Pancreas (tissue), 10 donors: Measurements from ENCODE around the gene KRTAP6-2. TPM values are rescaled to one million over a fixed set of nuclear protein-coding genes. Genes with fewer than 3 reads are reported as not detected.

Experiments
- ATAC-seq, 4 donors: fragments of 200-7000 bp; cut with Tn5 transposase; one replicate each; pipeline versions ENCODE4 v1.8.0 to v1.9.1; 2020; ENCODE audit warnings: mild to moderate bottlenecking in 4 of 4, moderate library complexity in 4 of 4
- DNase-seq, 6 donors: peaks; one replicate each; pipeline ENCODE4 v3.0.0-alpha.2; 2020
- FAIRE-seq: peaks from 2 replicates; lab custom pipeline; 2012; peaks lifted over from hg19 to GRCh38; lab: Jason Lieb, UNC
- H3K27ac ChIP-seq, 4 donors: fragments of 200-600 bp; sonication (generic); 1 replicate in 3 of 4; 2 replicates in 1 of 4; pipeline versions ENCODE4 v1.5.0 to v1.8.0; 2020
- H3K27me3 ChIP-seq, 4 donors: fragments of 200-600 bp; one replicate each; pipeline ENCODE4 v1.8.0; 2021
- H3K36me3 ChIP-seq, 3 donors: fragments of 200-600 bp; sonication (generic) in 1 of 3; one replicate each; pipeline versions ENCODE4 v1.5.0 to v1.8.0; 2020 to 2021
- H3K4me1 ChIP-seq, 3 donors: fragments of 200-600 bp; one replicate each; pipeline ENCODE4 v1.8.0; 2021
- H3K4me3 ChIP-seq, 4 donors: fragments of 200-600 bp; sonication (generic) in 2 of 4; one replicate each; pipeline versions ENCODE4 v1.5.0 to v1.8.0; 2020 to 2021
- H3K9me3 ChIP-seq, 4 donors: fragments of 200-600 bp; one replicate each; pipeline ENCODE4 v1.8.0; 2021
- WGBS, 2 donors: extraction: QIAGEN DNeasy Blood & Tissue Kit; methylation state at CpG; one replicate each; pipeline ENCODE4 v1.1.7; 2013; 5-methylcytosine and 5-hydroxymethylcytosine counted together
- intact Hi-C, 3 donors: fragments of 100-400 bp; cut with DNase I; formaldehyde crosslinking; loops; one replicate each; pipeline versions ENCODE4 v1.11.1 to v1.14.2; 2022
- polyA plus RNA-seq, 2 donors: library from polyadenylated mRNA; stranded (reverse); fragments of 200-250 nt; gene quantifications; one replicate each; pipeline ENCODE4 v1.2.3, GENCODE V29; 2013
- total RNA-seq, 6 donors: library from RNA; stranded (reverse); fragmentation: NEBNext Ultra II Directional in 4 of 6; extraction: Animal tissue kit (Norgen Biotek cat#: 25700) in 4 of 6; gene quantifications; one replicate each; pipeline versions ENCODE4 v1.2.1 to v1.2.4, GENCODE V29; 2021 to 2023
- TF ChIP-seq, protein P1 (sequence below), 4 donors: fragments of 200-600 bp; sonication (generic) in 3 of 4; IDR thresholded peaks; one replicate each; pipeline versions ENCODE4 v1.5.0 to v1.8.0; 2021; ENCODE audit warnings: antibody characterized with exemption in 4 of 4
- donor health status: healthy with polysubstance abuse.
- donor health status: DM: no; HTN: no; CAD: no; lungs with moderate emphysema.
- donor health status: DM: no; HTN: no; CAD: no.
- donor health status: control.
- donor health status: control.
- donor health status: Bipolar disorder and iron deficiency.
- donor health status: DM: yes; HTN: yes; CAD: no.
- donor health status: DM: no; HTN: no; CAD: no.
- donor health status: DM: no; HTN: no; CAD: no.
- donor health status: DM: yes; HTN: yes; CAD: no.

The KRTAP6-2 gene
- total and polyA plus RNA-seq, 8 donors = not detected

DNA sequence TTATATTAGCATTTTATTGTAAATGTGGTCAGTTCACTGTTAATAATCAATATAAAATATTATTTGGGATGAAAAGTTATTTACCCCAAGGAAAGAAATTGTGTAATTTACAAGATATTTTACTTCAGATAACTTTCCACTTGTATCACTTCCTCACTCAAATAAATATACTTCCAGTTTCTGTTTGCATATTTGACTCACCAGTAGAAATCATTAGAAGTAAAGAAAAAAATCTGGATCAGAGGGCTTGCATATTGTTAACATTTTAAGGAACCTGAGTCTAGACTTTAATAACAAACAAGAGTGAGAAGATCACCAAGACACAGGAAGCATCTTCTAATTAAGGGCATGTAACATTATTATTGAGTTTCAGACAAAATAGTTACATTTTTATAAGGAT lies 21.4 kb upstream of the KRTAP6-2 start:
- Histone ChIP-seq H3K4me1 (no peaks in the 10 kb centered on the region), H3K27ac (no peak overlapping the region), H3K27me3 (no peaks in the 10 kb centered on the region), H3K36me3 (no peaks in the 10 kb centered on the region), H3K9me3 (no peaks in the 10 kb centered on the region), H3K4me3 (no peak overlapping the region)
- TF ChIP-seq, protein P1, sequence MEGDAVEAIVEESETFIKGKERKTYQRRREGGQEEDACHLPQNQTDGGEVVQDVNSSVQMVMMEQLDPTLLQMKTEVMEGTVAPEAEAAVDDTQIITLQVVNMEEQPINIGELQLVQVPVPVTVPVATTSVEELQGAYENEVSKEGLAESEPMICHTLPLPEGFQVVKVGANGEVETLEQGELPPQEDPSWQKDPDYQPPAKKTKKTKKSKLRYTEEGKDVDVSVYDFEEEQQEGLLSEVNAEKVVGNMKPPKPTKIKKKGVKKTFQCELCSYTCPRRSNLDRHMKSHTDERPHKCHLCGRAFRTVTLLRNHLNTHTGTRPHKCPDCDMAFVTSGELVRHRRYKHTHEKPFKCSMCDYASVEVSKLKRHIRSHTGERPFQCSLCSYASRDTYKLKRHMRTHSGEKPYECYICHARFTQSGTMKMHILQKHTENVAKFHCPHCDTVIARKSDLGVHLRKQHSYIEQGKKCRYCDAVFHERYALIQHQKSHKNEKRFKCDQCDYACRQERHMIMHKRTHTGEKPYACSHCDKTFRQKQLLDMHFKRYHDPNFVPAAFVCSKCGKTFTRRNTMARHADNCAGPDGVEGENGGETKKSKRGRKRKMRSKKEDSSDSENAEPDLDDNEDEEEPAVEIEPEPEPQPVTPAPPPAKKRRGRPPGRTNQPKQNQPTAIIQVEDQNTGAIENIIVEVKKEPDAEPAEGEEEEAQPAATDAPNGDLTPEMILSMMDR (IDR thresholded peaks at IDR 0.05) = no peak
- ATAC-seq = no peak
- FAIRE-seq = no peak
- DNase-seq = no peak
- intact Hi-C loops = no loop called here

DNA sequence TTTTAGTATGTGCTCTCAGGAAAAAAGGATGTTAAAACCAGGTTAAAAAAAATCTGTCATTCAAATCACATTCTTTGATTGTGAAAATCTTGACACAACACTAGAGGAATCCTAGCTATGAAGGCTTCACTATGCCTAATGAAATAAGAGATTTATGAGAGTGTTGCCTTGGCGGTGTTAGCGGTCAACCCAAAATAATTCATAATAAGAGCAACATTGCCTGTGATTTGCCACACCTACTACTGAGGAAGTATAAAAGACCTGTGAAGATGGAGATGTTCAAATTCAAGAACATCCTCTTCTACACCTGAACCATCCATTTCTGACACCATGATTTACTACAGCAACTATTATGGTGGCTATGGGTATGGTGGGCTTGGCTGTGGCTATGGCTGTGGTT lies 17.4 kb upstream of the KRTAP6-2 start, which contains the start of gene KRTAP20-1:
Gene KRTAP20-1, plus strand, starts transcription at position 301 of the 400 bp plus-strand sequence. Its CDS starts 30 bp downstream, at position 331.
- Histone ChIP-seq H3K27ac (no peak within 1 kb of the TSS), H3K4me1 (no peaks in the 10 kb centered on the region), H3K9me3 (no peaks in the 10 kb centered on the region), H3K36me3 (no peaks in the 10 kb centered on the region), H3K27me3 (no peaks in the 10 kb centered on the region), H3K4me3 (no peak within 1 kb of the TSS)
- ATAC-seq (no peak), DNase-seq (no peak), FAIRE-seq (no peak)
- 88 to 92% methylated on average over 2 of the region's 2 CpGs for WGBS, 2 donors
- TF ChIP-seq, protein P1 (IDR thresholded peaks at IDR 0.05) = no peak
- intact Hi-C loops = no loop called here

DNA sequence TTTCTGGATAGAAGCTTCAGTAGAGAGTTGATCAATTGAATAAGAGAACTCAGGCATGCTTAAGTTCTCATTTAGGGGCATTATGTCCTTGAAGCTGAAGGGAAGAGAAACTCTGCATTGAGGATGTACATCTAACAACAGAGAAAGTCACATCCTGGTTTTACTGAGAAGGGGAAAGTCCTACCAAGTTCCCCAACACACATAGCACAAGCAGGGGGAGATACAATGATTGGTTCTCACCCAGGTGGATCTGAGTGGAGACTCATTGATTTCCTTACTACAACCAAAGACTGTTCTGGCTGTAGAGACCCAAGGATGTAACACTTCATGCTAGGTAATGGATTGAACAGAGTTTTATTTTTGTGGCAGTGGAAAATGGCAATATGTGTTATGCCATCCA lies 16.5 kb upstream of the KRTAP6-2 start:
- Histone ChIP-seq H3K9me3 (no peaks in the 10 kb centered on the region), H3K27me3 (no peaks in the 10 kb centered on the region), H3K36me3 (no peaks in the 10 kb centered on the region), H3K4me1 (no peaks in the 10 kb centered on the region), H3K27ac (no peak overlapping the region), H3K4me3 (no peak overlapping the region)
- no peak for ATAC-seq
- FAIRE-seq = no peak
- intact Hi-C loops = no loop called here
- no peak for DNase-seq
- TF ChIP-seq, protein P1 (IDR thresholded peaks at IDR 0.05) = no peak

DNA sequence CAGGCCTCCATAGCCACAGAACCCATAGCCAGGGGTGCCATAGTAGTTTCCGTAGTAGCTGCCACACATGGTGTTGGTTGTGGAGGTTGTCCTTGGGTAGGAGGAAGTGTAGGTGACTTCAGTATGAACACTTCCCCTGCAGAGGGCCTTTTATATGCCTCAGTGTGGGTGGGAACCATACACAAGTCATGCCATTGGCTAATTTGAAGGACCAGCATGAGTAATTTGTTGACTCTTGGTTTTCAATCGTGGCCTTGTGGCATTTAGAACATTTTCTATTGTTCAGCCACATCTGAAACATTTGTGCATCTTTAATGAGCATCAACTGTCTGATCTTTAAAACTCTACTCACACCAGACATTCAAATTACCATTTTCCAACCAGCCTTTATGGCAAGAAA lies 15.1 kb upstream of the KRTAP6-2 start, which contains the start of gene KRTAP6-1:
Gene KRTAP6-1, minus strand, starts transcription at position 95 of the 400 bp plus-strand sequence. Its CDS starts 26 bp downstream, at position 69.
- Histone ChIP-seq H3K4me3 (no peak within 1 kb of the TSS), H3K27me3 (no peaks in the 10 kb centered on the region), H3K9me3 (no peaks in the 10 kb centered on the region), H3K36me3 (no peaks in the 10 kb centered on the region), H3K27ac (no peak within 1 kb of the TSS), H3K4me1 (no peaks in the 10 kb centered on the region)
- intact Hi-C loops = no loop called here
- DNase-seq (no peak), ATAC-seq (no peak), FAIRE-seq (no peak)
- 56 to 58% methylated on average over 2 of the region's 2 CpGs for WGBS, 2 donors
- TF ChIP-seq, protein P1 (IDR thresholded peaks at IDR 0.05) = no peak

DNA sequence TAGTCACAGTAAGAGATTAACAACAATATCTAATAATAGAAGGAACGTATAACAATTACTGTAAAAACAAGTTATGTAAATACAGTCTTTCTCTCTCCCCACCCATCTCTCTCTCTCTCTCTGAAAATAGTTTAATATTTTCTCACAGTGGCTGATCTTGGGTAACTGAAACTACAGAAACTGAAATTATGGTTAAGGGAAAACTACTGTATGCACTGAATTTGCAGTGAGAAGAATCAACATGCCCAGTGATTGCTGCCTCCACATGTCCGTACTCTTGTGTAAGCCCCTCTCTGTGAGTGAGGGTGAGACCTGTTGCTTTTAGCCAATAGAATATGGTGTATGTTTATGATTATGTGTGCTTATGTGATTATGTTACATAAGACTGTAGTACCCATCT lies 13.4 kb upstream of the KRTAP6-2 start:
- WGBS, 2 donors = 70% methylated on average over 2 of the region's 2 CpGs
- Histone ChIP-seq H3K4me3 (no peak overlapping the region), H3K4me1 (no peaks in the 10 kb centered on the region), H3K9me3 (no peaks in the 10 kb centered on the region), H3K27me3 (no peaks in the 10 kb centered on the region), H3K36me3 (no peaks in the 10 kb centered on the region), H3K27ac (no peak overlapping the region)
- no peak for ATAC-seq
- DNase-seq = no peak
- FAIRE-seq = no peak
- intact Hi-C loops = no loop called here
- TF ChIP-seq, protein P1 (IDR thresholded peaks at IDR 0.05) = no peak
